Right lobe of liver (tissue), 6 donors: ENCODE measurements around the gene OR13D1. TPM values are rescaled to one million over a fixed set of nuclear protein-coding genes. Genes with fewer than 3 reads are reported as not detected.

Experiments
- ATAC-seq, 4 donors: fragments of 200-7000 bp; cut with Tn5 transposase; one replicate each; pipeline ENCODE4 v1.9.1; 2020; ENCODE audit warnings: mild to moderate bottlenecking in 4 of 4, moderate library complexity in 4 of 4
- DNase-seq, 3 donors: peaks; one replicate each; pipeline ENCODE4 v3.0.0-alpha.2; 2020
- H3K27ac ChIP-seq, 3 donors: fragments of 200-600 bp; one replicate each; pipeline ENCODE4 v1.8.0; 2022
- H3K27me3 ChIP-seq, 2 donors: fragments of 200-600 bp; one replicate each; pipeline ENCODE4 v1.8.0; 2022
- H3K36me3 ChIP-seq, 4 donors: fragments of 200-600 bp; sonication (generic) in 1 of 4; one replicate each; pipeline versions ENCODE4 v1.5.1 to v1.8.0; 2017 to 2022; ENCODE audit warnings: control low read depth in 1 of 4
- H3K4me1 ChIP-seq, 4 donors: fragments of 200-600 bp; sonication (generic) in 1 of 4; one replicate each; pipeline versions ENCODE4 v1.5.1 to v1.8.0; 2017 to 2022; ENCODE audit warnings: control low read depth in 1 of 4
- H3K4me3 ChIP-seq, 3 donors: fragments of 200-600 bp; one replicate each; pipeline ENCODE4 v1.8.0; 2022
- H3K9me3 ChIP-seq, 4 donors: fragments of 200-600 bp; sonication (generic) in 1 of 4; one replicate each; pipeline versions ENCODE4 v1.5.1 to v1.8.0; 2017 to 2022; ENCODE audit warnings: control low read depth in 1 of 4
- CTCF ChIP-seq, 4 donors: fragments of 200-600 bp in 3 of 4; fragments of 450-650 bp in 1 of 4; IDR thresholded peaks; one replicate each; pipeline versions ENCODE4 v1.5.1 to v1.8.0; 2016 to 2022; ENCODE audit warnings: antibody characterized with exemption in 4 of 4, mild to moderate bottlenecking in 2 of 4
- POLR2A ChIP-seq: fragments of 450-650 bp; IDR thresholded peaks from one replicate; pipeline ENCODE4 v1.6.1; 2017; ENCODE audit warnings: antibody characterized with exemption, mild to moderate bottlenecking
- WGBS: methylation state at CpG from one replicate; pipeline ENCODE4 v1.1.6; 2018; ENCODE audit warnings: low coverage, low lambda C conversion rate; ENCODE audit not compliant: insufficient coverage; ENCODE audit errors: missing lambda C conversion rate; 5-methylcytosine and 5-hydroxymethylcytosine counted together
- intact Hi-C, 2 donors: fragments of 100-400 bp; cut with DNase I; formaldehyde crosslinking; loops; one replicate each; pipeline versions ENCODE4 v1.11.2 to v1.14.1; 2022
- total RNA-seq, 6 experiments: library from RNA; depleted of rRNA in 2 of 6; stranded (reverse); fragments of >200 nt in 2 of 6; fragmentation: NEBNext Ultra II Directional in 3 of 6; extraction: Animal tissue kit (Norgen Biotek cat#: 25700) in 3 of 6; gene quantifications; one replicate each; pipeline versions ENCODE4 v1.1.0 to v1.2.4, GENCODE V29; 2016 to 2023
- donor health status: DM: no; HTN: yes; CAD: no.
- donor health status: DM: no; HTN: no; CAD: no.
- donor health status: DM: no; HTN: no; CAD: no.
- donor health status: DM: no; HTN: yes; CAD: no.
- donor health status: DM: no; HTN: yes; CAD: no.

Gene OR13D1
- total RNA-seq, 6 experiments from 2014 or later = not detected

GRCh38 chr9:104738452-104738851 is 44.1 kb downstream of the OR13D1 start:
- no peaks in the 10 kb centered on the region for H3K27me3 ChIP-seq

GRCh38 chr9:104740621-104741020 is 46.3 kb downstream of the OR13D1 start:
- Histone ChIP-seq H3K4me3 (no peak overlapping the region), H3K36me3 (no peaks in the 10 kb centered on the region), H3K27me3 (no peaks in the 10 kb centered on the region), H3K27ac (no peak overlapping the region), H3K9me3 (no peaks in the 10 kb centered on the region), H3K4me1 (peaks cover 0 to 18% (median 2%) of the 10 kb centered on the region in 4 donors)
- DNase-seq (no peak), ATAC-seq (no peak)
- 19% methylated on average over 1 of the region's 1 CpG for WGBS
- intact Hi-C loops = no loop called here
- TF ChIP-seq CTCF (IDR thresholded peaks at IDR 0.05) (no peak), POLR2A (no peak)

More at GRCh38 chr9:104738452-104738851, 44.1 kb downstream of the OR13D1 start:
- Histone ChIP-seq H3K27ac (no peak overlapping the region), H3K4me1 (peaks cover 0 to 11% (median 2%) of the 10 kb centered on the region in 4 donors), H3K9me3 (no peaks in the 10 kb centered on the region), H3K4me3 (no peak overlapping the region), H3K36me3 (no peaks in the 10 kb centered on the region)
- WGBS = 48% methylated on average over 2 of the region's 3 CpGs
- ATAC-seq (no peak), DNase-seq (no peak)
- intact Hi-C loops = no loop called here
- TF ChIP-seq CTCF (IDR thresholded peaks at IDR 0.05) = no peak
- no peak for TF ChIP-seq POLR2A

- ATAC-seq (peak; percentile 31 to 47 (median 42)), DNase-seq (no peak)
- Histone ChIP-seq H3K27me3 (no peaks in the 10 kb centered on the region), H3K27ac (no peak overlapping the region), H3K36me3 (no peaks in the 10 kb centered on the region), H3K4me3 (no peak overlapping the region), H3K4me1 (peaks cover 0 to 19% (median 8%) of the 10 kb centered on the region in 4 donors), H3K9me3 (no peaks in the 10 kb centered on the region)
- WGBS = 25% methylated on average over 7 of the region's 7 CpGs
- no peak for TF ChIP-seq POLR2A
- TF ChIP-seq CTCF (IDR thresholded peaks at IDR 0.05) = peak; percentile 61 to 83 (median 75)
- intact Hi-C loops = no loop called here
Observed at GRCh38 chr9:104743376-104743985, 49.2 kb downstream of the OR13D1 start.

Other genes with a start within 250 kb of the OR13D1 start
- not detected for gene OR13F1, start 190.3 kb upstream of the OR13D1 start, total RNA-seq
- not detected for gene OR13C4, start 167.3 kb upstream of the OR13D1 start, total RNA-seq
- not detected for gene OR13C3, start 157.7 kb upstream of the OR13D1 start, total RNA-seq
- gene OR13C8, start 125.3 kb upstream of the OR13D1 start, total RNA-seq = not detected
- not detected for gene OR13C5, start 95.1 kb upstream of the OR13D1 start, total RNA-seq
- gene OR13C2, start 88.9 kb upstream of the OR13D1 start, total RNA-seq = 1 to 10 TPM in 1 of 6 experiments, under 1 TPM in 1, not detected in 4; 0.40 to 1.0 TPM
- gene OR13C9, start 76.3 kb upstream of the OR13D1 start, total RNA-seq = under 1 TPM in 1 of 6 experiments, not detected in 5; 0.29 TPM
- gene NIPSNAP3A, start 53.2 kb downstream of the OR13D1 start, total RNA-seq = 10 to 100 TPM; 16.8 to 28.1 (median 22.4) TPM
- under 1 TPM; 0.29 to 0.99 (median 0.71) TPM for gene NIPSNAP3B, start 69.6 kb downstream of the OR13D1 start, total RNA-seq
- gene ABCA1, start 233.6 kb downstream of the OR13D1 start, total RNA-seq = 100 to 1,000 TPM in 1 of 6 experiments, 10 to 100 TPM in 5; 45.8 to 107 (median 61.4) TPM